Measurements from ENCODE around the gene TBL3.

- TF ChIP-seq NFRKB (IDR thresholded peaks at IDR 0.05) (no peak), SUZ12 (IDR thresholded peaks at IDR 0.05) (no peak), SP1 (IDR thresholded peaks at IDR 0.05) (no peak), HDGF (IDR thresholded peaks at IDR 0.05; ENCODE audit: borderline replicate concordance) (no peak), TARDBP (IDR thresholded peaks at IDR 0.05) (no peak), ELF4 (IDR thresholded peaks at IDR 0.05) (no peak), FOXK2 (IDR thresholded peaks at IDR 0.05) (no peak), ARNT (IDR thresholded peaks at IDR 0.05) (no peak), FOXM1 (IDR thresholded peaks at IDR 0.05; ENCODE audit: borderline replicate concordance) (no peak), PKNOX1 (IDR thresholded peaks at IDR 0.05) (no peak)
Observed at GRCh38 chr16:1987198-1987597, 15.3 kb downstream of the TBL3 start.

All from HEK293T (cell line).